Fibroblast of skin of left quadriceps (primary cell): Measurements from ENCODE around the gene ABLIM2.

Source experiments
- DNase-seq, 2 experiments: peaks; one replicate each; pipeline ENCODE4 v3.0.0-alpha.2; 2013; ENCODE audit warnings: low read depth in 2 of 2

ABLIM2 gene

DNA sequence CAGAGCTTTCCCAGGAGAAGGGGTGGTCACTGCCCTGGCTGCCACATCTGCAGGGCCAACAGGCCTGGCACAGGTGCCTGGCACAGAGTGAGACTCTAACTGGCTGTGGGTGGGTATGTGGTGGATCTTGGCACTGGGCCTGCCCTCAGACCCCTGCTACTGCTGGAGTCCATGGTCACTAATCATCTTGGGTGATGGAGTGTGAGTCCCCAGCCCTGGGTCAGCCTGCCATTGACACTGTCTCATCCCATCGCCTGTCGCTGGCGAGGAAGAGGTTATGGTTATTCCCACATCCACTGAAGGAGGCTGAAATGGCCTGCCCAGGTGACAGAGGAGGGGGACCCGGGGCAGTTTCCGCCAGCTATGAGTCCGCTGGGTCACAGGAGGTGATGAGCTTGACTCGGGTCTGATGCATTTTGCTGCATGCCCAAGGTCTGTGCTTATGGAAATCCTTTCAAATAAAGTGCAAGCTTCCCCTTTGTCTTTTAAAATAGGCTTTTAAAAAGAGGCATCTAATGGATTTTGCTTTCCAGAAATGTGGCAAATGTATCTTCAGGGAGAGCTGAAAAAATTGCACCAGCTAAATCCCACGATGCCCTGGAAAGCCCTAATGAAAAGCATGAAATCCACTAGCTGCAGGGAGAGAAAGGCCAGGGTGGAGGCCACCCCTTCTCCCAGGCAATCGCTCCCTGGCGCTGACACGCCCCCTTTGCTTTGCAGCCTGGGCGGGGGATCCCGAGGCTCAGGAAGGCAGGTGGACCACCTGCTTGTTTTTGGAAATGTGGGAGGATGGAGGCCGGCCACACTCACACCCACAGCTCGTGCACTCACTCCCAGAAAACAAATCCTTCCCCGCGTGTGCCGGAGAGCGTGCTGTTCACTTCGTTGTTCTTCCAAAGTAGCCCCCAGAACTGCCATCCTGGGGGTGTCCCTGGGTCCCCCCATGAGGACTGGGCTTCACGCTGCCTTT is 54.9 kb downstream of the ABLIM2 start:
- no peak for DNase-seq

DNA sequence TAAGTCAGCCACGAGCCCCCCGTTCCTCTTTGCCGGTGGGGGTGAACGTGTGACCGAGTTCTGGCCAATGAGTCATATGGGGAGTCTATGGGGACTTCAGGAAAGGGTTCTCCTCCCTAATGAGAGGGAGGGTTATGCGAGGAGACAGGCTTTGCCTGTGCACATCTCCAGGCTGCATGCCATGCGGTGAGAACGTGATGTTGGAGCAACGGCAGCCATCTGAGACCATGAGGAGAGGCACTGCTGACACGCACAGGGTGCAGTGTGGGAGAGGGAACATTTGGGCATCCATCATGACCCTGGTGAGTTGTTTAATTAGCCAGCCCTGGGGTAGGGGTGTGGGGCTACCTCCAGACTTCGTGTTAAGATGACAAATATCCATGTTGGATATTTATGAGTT is 55.8 kb downstream of the ABLIM2 start:
- no peak for DNase-seq

DNA sequence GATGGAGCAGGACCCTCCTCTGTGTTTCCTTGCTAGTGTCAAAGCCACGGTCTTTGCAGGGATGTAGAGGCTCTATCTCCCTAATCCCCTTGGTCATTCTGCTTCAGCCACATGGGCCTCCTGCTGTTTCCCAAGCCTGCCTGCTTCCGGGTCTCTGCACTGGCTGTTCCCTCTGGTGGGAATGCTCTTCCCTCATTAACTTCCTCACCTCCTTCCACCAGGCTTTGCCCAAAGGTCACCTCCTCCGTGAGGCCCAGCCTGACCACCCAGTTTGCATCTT is 56.6 kb downstream of the ABLIM2 start:
- DNase-seq: no peak

DNA sequence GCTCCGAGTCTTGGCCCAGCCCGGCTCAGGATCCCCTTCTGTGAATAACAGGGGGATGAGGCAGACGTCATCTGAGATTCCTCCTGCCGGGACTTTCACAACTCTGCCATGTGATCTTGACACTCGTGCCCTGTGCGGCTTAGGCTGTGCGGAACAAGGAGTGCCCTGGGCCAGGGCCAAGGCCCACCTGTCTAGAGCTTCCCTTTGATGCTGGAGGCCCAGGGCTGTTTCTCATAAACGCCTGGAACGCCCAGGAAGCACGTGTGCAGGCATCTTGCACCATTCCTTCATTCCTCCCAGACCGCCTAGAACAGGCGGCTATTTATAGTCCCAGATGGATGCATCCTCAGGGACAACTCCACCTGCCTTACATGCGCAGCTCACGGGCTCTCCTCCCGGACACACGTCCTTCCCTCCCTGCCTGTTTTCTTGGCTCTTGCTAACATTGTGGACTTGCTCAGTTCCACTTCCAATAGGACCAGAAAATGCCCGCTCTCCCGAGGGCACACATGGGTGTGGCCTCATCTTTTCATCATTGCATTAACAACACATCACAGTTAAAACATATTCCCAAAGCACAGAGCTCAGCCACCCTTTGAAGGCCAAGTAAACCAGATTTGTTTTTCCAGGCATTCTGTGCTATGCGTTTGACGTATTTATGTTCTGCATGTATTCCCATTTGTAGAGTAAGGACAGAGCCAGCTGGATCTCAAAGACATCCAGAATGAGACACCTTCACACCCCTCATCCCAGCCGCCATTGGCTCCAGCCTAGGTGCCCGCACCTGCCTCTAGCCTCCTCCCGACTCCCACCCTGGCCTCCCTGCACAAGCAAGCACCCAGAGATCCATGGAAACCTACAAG is 57.2 kb downstream of the ABLIM2 start:
- DNase-seq: peak in 1 of 2 experiments; percentile 4

DNA sequence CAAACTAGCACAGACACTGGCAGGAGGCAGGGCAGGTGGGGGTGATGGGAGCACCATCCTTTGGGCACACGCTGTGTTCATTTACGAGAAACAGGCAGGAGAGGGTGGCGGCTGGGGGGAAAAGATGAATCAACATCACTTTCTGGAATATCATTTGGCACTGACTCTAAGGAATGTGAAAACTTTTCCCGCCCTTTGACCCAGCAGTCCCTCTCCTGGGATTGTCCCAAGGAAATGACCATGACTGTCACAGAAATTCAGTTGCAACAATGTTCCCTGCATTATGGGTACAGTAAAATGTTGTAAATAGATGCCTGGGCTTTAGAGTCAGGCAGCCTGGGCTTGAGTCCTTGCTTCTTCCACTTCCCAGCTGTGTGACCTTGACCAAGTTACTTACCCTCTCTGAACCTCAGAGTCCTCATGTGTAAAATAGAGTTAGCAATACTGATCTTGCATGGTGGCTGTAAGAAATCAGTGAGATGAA is 58.6 kb downstream of the ABLIM2 start:
- no peak for DNase-seq

DNA sequence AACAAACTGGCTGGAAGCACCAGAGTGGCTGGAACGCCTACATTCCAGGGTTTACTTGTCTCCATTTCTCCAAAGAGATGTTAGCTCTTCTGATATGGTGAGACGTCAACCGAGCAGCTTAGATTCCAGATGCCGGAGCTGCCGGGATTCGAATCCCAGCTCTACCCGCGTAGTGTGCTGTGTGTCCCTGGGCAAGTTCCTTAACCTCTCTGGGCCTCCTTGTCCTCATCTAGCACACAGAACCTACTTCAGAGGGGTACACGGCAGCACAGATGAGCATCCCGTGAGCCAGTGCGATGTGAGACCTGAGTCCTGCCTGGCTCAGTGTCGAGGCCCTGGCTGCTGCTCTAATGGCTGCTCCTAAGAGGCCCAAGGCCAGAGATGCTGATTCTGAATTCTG is 60.1 kb downstream of the ABLIM2 start:
- DNase-seq: no peak

DNA sequence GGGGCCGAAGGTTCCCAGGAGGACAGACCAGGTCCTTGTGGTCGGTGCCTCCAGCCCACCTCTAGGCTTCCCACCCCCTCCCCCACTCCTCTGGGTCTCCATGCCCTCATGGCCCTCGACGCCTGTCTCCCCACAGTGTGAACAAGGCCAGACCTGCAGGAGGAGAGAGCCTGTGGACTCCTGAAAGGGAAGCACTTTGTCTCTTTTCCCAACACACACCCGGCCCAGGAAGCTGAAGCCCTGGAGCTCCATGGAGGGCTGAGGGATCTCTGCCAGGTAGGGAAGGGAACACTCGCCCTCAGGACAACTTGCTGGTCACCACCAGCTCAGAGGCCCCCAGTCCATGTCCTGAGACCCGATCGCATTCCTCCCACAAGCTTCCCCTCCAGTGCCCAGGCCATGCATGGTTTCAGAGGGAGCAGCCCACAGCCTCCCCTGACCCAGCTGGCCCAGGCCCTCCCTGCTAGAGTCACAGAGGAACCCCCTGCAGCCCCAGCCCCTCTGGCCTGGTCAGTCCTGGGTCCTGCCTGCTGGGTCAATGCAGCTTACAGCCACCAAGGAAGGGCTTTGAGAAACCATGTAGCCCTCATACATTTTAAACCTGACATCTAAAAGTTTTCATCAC is 60.8 kb downstream of the ABLIM2 start:
- no peak for DNase-seq

DNA sequence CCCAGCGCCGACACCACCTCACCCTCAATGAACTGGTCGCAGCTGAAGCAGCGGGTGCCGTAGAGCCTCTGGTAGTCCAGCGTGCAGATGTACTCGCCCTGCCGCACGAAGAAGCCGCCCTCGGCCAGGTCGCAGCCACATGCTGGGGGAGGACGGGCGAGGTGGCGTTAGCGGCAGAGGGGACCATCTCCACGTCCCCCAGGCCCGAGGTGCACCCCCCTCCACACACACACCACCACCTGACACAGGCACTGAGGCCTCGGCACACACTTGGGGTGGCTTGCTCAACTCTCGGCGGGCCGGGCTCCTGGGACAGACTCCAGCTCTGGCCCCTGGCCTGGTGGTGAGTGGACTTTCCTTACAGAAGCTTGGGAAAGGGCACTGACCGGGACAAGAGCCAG is 61.5 kb downstream of the ABLIM2 start:
- no peak for DNase-seq

DNA sequence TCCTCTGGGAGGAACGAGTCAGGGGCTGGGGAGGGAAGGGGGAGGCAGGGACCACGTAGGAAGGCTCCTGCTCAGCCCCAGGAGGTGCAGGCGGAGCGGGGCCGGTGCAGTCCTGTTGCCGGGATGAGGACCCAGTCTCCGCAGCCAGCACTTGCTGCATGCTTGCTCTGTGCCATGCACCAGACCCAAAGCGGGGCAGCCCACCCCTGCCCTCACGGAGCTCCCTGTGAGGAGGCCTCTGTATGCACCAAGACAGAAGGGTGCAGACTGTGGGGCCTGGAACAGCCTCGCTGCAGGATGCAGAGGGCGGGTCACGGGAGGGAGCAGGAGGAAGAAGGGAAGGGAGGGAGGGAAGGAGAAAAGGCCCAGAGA is 61.9 kb downstream of the ABLIM2 start:
- DNase-seq: no peak

DNA sequence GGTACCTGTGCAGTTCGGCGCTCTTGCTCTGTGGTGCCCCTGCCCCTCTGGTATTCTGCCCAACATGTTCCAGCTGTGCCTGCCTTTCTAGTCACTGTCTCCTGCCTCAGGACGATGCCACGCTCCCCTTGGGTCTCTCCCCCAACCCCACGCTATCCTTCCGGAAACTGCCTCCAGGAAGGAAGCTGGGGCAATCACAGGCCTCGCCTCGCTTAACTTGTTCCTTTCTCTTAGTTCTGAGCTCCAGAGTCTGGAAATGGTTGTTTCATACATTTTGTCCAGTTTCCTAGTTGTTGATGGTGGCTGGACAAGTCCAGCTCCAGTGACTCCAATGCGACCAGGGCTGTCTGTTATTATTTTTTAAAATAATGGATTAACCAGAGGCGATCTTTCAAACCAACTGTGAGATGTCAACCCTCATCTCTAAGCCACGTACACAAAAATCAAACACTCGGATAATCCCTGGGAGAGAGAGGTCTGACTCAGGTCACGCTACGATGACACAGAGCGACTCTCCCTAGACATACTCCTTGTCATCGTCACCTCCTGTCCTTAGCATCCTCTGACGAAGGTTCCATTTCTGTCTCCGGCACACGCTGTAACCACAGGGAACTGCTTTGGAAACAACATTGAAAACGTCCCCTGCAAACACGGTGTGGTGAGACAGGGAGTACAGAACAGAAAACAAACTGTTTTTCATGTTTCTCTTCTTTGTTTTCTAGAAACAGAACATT is 62.5 kb downstream of the ABLIM2 start:
- DNase-seq: no peak

DNA sequence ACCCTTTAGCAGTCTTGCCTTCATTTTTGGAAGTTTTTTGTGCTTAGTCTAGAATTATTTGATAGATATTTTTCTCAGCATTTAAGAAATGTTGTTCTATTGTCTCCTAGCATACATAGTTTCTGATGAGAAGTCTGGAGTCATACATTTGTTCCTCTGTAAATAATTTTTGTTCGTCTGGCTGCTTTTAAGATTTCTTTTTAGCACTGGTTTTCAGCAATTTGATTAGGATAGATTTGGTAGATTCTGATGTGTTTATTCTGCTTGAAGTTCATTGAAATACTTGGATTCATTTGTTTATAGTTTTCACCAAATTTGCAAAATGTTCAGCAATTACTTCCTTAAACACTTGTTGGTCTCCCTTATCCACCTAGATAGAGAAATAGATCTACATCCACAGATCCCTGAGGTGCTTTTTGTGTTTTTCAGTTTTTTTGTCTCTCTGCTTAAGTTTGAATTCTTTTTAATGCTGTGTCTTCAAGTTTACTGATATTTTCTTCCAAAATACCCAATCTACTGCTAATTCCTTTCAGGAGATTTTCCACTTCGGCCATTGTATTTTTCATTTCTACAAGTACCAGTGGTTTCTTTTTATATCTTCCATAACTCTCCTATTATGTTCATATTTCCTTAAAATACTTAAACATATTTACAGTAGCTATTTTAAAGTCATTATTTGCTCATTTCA is 64.9 kb downstream of the ABLIM2 start:
- no peak for DNase-seq

DNA sequence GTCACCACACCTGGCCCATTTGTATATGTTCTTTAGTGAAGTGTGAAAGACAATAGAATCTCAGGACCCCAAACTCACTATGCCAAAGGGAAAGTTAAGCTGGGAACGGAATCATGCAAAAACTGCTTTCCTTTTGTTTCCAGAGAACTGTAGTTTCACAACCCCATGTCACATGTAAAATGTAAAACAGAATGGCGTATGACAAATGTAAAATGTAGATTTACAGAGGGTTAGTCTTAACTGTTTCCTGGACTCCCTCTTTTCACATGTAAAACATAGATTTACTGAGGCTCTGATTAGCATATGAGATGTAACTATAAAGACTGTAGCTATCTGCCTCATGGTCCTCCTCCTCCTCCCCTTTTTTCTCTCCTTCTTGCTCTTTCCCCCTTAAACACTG is 66.3 kb downstream of the ABLIM2 start:
- no peak for DNase-seq

DNA sequence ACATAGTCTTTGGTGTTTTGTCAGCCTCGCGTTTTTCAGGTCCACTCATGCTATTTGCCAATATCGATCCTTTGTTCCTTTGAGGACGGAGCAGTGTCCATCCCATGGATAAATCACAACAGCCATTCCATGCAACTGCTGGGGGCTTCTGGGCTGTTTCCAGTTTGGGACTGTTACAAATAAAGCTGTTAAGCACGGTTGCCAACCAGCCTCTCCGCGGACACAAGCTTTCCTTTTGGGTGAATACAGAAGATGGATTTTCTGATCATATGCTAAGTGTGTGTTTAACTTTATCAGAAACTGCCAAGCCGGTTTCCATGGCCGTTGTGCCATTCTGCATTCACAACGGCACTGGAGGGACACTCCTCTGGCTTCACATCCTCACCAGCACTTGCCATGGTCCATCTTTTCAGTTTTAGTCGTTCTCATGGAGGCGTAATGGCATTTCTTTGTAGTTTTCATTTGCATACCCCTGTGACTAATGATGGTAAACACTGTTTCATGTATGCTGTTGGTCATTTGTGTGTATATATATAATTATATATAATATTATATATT is 67.8 kb downstream of the ABLIM2 start:
- DNase-seq: no peak

DNA sequence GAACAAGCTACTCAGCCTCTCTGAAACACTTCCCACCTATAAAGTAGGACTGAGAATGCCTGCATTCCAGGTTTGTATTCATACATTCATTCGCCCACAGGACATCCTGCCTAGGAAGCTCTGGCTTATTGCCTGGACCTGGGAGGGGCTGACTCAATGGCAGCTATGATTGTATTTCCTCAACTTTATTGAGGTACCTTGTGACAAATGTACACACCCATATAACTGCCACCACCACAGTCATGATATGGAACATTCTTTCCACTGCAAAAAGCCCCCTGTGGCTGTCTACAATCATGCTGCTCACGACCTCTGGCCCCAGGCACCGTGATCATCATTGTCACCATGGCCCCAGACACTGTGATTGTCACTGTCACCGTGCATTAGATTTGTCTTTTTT is 68.3 kb downstream of the ABLIM2 start:
- no peak for DNase-seq

DNA sequence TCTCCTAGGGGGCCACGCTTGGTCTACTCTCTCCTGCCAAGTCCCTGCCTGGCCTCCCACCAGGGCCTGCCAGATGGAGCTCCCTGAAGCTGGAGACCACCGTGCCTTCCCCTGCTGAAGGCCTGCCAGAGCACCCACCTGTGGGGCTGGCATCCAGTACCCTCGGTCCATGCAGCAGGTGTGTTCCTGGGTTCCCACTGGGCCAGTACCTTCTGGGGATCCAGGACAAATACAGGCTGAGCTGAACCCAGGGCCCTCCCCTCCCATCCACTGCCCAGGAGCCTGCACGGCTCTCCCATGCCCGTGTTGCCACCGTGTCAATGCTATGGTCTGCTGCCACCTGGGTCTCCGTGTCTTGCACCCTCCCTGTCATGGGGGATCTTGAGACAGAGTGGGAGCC is 68.8 kb downstream of the ABLIM2 start:
- no peak for DNase-seq

DNA sequence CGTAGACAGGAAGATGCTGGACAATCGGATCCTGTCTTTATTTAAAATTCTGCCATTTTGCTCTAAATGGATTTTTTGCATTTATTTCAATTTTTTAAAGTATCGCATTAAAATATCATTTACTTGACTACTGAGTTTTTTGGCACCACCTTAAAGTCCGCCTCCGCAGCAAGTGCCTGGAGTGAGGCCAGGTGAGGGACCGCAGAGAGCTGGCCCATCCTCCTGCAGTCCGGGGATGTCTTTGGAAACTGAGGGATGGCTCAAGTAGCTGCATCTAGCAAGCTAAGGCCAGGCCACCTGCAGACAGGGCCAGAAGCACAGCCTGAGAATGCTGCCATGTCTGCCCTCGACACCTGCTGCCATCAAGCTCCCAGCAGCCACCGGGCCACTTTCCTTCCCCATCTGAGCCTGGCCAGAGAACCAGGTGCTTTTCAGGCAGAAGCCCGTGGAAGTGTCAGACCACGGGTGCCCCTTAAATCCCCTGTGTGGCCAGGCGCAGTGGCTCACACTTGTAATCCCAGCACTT is 69.6 kb downstream of the ABLIM2 start:
- no peak for DNase-seq

DNA sequence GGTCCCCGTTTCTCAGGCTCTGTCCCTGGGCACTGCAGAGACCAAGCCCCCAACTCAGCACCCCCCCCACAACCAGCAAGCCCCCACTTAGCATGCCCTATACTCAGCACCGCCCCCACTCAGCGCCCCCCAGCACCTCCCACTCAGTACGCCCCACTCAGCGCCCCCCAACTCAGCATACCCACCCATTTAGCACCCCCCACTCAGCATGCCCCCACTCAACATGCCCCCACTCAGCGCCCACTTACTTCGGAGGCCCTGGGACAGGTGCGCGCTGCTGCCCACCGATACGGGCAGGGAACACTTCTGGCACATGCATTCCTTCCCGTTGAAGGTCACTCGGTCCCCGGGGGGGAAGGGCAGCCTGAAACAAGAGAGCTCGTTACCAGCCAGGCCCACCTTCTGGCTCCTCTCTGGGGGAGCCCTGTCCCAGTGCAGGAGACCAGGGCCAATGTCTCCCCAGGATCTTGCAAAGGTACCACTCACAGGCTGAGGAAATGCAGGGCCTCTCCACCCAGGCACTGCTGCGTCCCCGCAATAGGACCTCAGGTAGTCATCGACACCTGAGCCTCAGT is 70.6 kb downstream of the ABLIM2 start:
- DNase-seq: no peak

DNA sequence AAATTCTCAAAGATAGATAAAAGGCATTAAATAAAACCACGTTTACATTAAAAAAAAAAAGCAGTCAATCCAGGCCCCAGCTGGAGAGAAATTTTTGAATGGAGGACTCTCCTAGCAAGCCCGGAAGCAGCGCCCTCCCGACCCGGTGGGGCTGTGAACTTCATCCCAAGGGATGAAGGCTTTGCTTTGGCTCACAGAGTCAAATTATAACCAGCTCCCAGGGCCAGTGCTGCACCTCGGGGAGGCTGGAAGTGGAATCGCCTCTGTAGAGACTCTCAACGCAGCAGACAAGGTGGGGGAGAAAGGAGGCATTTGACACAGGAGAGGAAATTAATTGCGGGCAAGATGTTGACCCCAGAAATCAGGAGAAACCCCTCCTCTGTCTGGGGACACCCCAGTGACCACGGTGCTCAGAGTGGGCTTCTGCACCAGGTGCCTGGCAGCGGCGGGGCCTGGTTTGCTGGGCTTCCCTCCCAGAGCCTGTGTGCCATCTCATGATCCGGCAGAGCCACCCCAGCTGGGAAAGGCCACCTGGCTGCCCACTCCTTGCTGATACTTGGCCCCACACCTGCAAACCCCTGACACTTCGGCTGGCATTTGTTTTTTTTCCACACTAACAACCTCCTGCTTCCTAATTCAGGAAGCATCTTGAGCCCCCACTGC is 71.7 kb downstream of the ABLIM2 start:
- no peak for DNase-seq

DNA sequence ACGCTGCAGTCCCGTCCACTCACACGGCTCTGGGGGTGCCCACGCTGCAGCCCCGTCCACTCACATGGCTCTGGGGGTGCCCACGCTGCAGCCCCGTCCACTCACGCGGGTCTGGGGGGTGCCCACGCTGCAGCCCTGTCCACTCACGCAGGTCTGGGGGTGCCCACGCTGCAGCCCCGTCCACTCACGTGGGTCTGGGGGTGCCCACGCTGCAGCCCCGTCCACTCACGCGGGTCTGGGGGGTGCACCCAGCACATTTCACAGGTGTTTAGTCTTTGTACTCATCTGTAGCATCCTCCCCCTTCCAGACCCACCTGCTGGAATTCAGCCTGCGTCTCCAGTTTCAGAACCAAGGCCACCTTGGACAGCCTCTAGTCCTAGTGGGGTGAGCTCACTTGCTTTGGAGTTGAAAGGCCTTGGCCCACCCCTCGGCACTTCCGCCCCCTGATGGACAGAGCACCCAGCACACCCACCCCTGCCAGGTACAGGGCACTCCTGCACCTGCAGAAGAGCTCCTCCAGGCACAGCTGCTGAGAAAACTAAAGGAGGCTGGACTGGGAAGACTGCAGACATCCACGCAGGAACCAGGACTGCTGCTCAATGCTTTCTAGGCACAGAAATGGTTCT is 73.0 kb downstream of the ABLIM2 start:
- DNase-seq: no peak
